Stimulated activated CD8-positive, alpha-beta memory T cell treated with anti-CD3 and anti-CD28 coated beads, Interleukin-4, amount 100 ng/mL, for 4 hours (primary cell): ENCODE measurements around the gene EIF4E2.
"Not testable (repeated sequence)": the region's sequence is repeated elsewhere in the genome, so short reads cannot be mapped to it uniquely, and the experiment has no call there.

Experiments used
- DNase-seq, 2 donors: peaks; one replicate each; pipeline ENCODE4 v3.0.0-alpha.2; 2020; ENCODE audit warnings: low read depth in 2 of 2, low spot score in 1 of 2

Gene EIF4E2

DNA sequence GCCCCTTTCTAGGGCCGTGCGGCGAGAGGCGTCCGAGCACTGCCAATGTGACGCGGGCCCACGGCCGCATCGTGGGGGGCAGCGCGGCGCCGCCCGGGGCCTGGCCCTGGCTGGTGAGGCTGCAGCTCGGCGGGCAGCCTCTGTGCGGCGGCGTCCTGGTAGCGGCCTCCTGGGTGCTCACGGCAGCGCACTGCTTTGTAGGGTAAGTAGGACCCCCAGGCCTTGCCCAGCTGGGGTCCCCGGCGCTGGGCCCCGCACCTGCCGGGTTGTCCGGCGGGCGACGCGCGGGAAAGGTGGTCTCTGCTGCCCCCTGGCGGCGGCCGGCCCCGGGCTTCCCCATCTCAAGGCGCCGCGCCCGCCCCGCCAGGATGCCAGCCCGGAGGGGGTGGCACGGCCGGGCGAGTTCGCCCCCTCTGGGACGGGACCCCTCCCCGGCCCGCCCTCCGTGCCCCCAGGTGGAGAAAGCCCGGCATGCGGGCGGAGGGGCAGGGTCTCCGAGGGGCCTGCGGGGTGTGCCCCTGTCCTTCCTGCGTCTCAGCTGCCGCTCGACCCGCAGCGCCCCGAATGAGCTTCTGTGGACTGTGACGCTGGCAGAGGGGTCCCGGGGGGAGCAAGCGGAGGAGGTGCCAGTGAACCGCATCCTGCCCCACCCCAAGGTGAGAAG is 28.4 kb upstream of the EIF4E2 start:
- peak in 1 of 2 donors; percentile 38 for DNase-seq

DNA sequence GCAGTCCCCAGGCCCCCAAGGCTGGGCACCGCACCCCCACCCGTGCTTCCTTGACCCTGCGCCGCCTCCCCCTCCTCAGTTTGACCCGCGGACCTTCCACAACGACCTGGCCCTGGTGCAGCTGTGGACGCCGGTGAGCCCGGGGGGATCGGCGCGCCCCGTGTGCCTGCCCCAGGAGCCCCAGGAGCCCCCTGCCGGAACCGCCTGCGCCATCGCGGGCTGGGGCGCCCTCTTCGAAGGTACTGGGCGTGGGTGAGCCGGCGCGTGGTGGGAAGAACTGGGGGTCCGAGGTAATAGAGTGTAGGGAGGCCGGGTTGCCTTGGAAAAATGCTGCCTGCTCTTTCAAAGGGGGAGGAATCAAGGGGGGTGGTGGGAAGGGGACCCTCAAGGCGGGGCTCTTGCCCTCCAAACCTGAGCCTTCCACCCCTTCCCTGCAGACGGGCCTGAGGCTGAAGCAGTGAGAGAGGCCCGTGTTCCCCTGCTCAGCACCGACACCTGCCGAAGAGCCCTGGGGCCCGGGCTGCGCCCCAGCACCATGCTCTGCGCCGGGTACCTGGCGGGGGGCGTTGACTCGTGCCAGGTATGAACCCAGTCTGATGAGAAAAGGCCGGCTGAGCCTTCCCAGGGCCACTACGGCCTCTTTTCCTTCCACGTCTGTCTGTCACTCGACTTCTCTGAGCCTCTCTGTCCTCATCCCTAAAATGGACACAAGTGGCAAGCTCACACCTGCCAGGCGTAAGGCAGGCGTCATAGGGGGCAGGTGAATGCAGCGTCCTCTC is 27.7 kb upstream of the EIF4E2 start:
- no peak for DNase-seq

DNA sequence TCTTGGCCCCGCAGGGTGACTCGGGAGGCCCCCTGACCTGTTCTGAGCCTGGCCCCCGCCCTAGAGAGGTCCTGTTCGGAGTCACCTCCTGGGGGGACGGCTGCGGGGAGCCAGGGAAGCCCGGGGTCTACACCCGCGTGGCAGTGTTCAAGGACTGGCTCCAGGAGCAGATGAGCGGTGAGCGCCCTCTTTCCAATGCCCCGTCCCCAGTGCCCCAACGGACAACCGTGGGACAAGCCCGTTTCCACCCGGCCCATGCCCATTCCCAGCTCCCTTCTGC is 27.1 kb upstream of the EIF4E2 start:
- DNase-seq: no peak

DNA sequence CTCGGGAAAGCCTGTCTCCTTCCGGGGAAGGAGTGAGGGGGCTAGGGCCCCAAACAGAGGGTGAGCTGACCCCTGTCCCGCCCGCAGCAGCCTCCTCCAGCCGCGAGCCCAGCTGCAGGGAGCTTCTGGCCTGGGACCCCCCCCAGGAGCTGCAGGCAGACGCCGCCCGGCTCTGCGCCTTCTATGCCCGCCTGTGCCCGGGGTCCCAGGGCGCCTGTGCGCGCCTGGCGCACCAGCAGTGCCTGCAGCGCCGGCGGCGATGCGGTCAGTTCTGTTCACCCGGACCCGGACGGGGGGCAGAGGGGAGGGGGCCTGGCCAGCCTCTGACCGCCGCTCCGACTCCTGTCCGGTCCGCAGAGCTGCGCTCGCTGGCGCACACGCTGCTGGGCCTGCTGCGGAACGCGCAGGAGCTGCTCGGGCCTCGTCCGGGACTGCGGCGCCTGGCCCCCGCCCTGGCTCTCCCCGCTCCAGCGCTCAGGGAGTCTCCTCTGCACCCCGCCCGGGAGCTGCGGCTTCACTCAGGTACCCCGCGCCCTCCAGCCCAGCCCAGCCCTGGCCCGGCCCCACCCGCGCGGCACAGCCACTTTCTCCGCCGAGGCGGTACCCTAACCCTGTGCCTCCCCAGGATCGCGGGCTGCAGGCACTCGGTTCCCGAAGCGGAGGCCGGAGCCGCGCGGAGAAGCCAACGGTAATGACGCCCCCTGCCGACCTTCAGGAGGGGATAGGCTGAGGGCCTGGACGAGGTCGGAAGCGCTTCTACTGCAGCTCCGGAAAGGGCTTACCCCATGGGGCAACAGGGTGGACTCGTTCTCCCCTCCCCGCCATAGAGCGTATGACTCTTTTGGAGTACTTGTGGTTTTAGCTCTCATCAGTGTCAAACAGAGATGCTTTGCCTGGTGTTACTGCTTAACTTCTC is 26.5 kb upstream of the EIF4E2 start:
- no peak for DNase-seq

DNA sequence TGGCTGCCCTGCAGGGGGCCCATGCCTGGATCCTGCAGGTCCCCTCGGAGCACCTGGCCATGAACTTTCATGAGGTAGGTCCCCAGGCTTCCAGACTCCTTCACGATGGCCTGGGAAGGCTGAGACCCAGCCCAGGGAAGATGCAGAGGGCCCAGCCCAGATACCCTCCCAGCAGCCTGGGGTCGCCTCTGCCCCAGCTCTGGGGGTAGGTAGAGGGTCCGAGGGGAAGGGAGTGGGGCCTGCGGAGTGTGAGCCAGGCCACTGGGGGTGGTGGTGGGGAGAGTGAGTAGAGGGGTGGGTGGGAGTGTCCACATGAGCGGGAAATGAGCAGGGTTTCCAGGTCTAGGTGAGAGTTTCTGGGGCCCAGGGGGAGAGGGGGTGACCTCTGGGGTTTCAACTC is 25.7 kb upstream of the EIF4E2 start:
- DNase-seq: no peak

DNA sequence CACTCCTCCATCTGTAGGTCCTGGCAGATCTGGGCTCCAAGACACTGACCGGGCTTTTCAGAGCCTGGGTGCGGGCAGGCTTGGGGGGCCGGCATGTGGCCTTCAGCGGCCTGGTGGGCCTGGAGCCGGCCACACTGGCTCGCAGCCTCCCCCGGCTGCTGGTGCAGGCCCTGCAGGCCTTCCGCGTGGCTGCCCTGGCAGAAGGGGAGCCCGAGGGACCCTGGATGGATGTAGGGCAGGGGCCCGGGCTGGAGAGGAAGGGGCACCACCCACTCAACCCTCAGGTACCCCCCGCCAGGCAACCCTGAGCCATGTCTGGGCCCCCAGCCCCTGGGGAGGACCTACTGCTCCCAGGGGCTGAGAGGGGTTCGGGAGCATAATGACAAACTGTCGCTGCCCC is 25.3 kb upstream of the EIF4E2 start:
- DNase-seq: no peak

DNA sequence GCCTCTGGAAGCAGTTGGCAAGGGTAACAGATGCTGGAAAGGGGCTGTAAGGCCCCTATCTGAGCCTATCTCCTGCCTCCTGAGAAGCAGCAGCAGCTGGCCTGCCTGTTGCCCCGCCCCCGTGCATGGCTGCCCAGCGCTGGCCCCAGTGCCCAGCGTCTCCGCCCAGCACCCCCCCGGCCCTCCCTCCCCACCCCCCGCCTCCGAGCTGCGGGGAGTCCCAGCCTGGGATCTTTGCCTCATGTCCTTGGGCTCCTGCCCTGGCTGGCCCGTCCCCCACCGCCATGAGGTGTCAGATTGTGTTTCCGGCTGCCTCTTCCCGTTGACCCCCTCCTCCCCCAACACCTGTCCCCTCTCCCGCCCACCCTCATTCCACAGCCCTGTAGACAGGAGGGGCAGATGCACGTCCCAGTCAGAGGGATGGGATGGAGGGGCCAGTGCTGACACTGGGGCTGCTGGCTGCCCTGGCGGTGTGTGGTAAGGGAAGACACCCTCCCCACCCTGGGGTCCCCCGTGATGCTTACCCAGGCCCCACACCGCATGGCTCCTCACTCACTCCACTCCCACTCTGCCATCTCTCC is 24.6 kb upstream of the EIF4E2 start, which contains the start of gene CHRND:
TSS of gene CHRND (plus strand) at position 370 of the 581 bp plus-strand sequence. CDS start at position 426, 56 bp downstream.
- no peak for DNase-seq

DNA sequence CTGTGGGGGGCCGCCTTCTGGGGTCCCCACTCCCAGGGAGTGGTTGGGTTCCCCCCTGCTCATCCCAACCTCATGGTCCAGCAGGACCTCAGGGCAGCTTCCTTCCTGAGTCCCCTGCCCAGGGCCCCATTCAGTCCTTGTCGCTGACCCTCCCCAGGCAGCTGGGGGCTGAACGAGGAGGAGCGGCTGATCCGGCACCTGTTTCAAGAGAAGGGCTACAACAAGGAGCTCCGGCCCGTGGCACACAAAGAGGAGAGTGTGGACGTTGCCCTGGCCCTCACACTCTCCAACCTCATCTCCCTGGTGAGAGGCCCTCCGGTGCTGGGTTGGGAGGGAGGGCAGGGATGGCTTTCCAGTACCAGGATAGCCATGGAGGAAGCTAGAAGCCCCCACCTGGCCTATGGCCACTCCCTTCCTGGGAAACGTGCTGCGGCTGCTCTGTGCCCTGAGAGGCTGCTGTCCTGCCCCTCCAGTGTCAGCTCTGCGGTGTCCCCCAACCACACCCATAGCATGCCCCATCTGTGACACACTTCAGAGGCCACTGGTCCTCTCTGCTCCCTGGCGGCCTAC is 24.0 kb upstream of the EIF4E2 start:
- no peak for DNase-seq

DNA sequence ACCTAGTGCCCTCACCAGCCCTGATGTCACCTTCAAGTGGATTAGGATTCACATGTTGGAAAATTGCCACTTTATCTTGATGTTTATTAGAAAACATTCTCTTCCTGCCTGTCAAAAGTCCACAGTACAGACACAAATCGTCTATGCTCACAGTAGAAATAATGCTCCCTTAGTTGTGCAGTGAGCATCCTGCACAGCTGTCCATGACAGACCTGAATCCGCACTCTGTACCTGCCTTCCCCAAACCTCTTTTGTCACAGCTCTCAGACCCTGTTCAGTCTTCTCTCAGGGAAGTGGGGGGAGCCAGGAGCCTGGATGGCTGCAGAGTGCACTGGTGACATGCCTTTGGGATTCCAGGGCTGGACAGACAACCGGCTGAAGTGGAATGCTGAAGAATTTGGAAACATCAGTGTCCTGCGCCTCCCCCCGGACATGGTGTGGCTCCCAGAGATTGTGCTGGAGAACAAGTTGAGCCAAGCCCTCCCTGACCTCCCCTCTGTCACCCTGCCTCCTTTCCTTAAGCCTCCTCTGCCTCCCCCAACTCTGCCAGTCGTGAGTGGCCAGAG is 22.5 kb upstream of the EIF4E2 start:
- DNase-seq: no peak

DNA sequence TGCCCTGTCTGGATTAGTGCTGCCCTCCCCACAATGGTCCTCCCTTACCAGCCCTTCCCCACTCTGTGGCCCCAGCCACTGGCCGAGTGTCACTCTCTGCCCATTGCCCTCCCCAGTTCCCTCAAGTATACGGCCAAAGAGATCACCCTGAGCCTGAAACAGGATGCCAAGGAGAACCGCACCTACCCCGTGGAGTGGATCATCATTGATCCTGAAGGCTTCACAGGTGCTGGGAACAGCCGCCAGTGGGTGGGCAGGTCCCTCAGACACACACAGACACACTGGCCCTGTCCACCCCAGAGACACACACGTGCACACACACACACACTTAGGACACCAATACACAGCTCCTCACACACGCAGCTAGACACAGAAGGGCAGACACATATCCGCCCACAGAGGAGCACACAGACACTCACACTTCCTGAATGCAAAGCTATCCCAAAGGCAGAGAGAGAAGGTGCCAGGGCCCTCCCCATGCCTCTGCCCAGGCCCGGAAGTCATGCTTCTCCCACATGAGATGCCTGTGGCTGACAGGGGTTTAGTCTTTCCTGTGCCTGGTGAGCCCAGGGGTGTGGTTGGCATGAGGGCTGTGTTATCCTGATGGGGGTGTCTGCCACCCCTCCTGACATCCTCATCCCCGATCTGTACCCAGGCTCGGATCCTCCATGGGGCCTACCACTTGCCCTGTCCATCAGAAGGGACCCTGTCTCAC is 21.6 kb upstream of the EIF4E2 start:
- DNase-seq: no peak

DNA sequence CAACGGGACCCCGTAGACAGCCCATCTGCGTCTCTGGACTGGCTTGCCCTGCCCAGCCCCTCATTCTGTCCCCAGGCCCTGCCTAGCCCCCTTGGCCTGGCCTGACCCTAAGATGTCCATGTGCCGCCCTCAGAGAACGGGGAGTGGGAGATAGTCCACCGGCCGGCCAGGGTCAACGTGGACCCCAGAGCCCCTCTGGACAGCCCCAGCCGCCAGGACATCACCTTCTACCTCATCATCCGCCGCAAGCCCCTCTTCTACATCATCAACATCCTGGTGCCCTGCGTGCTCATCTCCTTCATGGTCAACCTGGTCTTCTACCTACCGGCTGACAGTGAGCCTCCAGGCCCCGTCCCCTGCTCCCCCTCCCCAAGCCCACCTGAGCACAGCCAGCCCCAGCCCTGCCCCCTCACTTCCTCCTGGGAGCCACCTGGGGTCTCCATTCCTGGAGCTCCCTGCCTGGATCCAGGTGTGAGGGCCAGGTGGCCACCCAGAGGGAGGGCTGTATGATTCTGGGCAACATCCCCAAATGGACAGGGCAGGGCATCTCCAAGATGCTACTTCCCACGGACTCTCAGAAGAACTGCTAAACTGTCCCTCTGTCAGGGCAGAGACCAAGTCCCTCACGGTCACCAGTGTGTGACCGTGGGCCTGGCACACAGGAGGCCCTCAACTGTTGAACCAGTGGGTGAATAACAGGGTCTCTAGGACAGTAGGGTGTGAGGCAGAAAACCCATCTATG is 20.5 kb upstream of the EIF4E2 start:
- no peak for DNase-seq

DNA sequence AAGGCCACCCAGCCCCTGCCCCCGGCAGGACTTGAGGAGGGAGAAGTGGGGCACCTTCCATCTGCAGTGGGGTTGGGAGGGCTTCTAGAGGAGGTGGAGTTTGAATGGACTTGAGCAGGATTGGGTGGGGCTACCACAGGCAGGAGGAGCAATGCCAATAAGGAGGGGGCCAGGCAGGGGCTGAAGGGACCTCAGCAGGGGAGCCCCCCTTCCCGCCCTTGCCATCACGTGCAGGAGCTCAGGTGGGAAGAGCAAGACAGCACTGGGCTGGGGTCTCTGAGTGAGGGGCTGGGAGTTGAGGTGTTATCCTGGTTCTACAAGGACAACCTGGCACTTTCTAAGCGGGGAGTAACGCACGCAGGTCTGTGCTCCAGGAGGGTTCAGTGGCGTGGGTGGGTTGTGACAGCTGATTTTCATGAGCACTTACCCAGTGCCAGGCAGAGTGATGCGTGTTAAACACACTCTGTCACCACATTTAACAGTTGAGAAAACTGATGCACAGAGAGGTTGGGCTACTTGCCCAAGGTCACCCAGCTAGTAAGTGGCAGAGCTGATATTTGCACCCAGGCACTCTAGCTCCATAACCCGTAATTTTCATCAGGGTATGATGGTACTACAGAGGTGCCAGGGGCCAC is 19.7 kb upstream of the EIF4E2 start:
- DNase-seq: no peak

DNA sequence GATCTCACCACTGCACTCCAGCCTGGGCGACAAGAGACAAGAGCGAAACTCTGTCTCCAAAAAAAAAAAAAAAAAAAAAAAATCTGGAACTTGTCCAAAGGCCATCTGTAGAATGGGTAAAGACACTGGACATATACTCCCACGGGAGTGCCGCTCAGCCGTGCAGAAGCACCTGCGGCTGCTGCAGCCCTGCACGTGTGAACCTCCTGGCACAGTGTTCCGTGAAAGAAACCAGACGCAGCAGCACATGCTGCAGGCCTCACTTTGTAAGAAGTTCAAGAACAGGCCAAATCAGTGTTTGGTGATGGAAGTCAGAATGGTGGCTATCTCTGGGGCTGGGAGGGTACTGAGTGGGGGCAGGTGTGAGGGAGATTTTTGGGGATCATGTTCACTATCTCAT is 18.1 kb upstream of the EIF4E2 start:
- no peak for DNase-seq

DNA sequence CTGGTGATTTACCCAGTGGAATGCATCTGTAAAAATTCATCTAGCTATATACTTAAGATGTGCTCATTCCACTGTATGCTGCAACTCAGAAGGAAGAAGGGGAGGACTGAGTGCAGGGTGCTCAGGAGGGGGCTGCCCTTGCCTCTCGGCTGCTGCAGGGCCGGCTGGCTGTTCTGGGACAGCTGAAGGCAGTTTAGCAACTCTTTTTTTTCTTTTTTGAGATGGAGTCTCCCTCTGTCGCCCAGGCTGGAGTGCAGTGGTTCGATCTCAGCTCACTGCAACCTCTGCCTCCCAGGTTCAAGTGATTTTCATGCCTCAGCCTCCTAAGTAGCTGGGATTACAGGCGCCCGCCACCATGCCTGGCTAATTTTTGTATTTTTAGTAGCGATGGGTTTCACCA is 17.7 kb upstream of the EIF4E2 start:
- DNase-seq: not testable (repeated sequence)

DNA sequence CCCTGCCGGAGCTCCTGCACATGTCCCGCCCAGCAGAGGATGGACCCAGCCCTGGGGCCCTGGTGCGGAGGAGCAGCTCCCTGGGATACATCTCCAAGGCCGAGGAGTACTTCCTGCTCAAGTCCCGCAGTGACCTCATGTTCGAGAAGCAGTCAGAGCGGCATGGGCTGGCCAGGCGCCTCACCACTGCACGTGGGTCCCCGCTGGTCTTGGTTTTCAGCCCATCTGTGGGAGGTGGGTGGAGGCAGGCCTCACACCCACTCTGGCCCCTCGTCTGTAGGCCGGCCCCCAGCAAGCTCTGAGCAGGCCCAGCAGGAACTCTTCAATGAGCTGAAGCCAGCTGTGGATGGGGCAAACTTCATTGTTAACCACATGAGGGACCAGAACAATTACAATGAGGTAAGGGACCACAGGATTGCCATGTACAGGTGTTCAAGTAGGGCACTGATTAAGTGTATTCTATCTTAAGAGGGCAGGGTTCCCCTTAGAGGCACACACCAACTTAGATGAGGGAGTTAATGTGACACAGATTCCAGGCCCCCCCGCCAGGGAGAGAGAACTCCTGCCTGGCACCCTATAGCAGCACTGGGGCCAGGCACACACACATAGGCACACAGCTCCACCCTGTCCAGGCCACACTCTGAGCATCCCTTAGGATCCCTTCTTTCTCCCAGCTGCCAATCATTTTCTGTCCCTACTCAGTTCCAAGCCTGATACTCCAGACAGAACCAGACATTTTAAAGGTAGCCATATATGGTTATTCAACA is 16.4 kb upstream of the EIF4E2 start:
- DNase-seq: no peak

DNA sequence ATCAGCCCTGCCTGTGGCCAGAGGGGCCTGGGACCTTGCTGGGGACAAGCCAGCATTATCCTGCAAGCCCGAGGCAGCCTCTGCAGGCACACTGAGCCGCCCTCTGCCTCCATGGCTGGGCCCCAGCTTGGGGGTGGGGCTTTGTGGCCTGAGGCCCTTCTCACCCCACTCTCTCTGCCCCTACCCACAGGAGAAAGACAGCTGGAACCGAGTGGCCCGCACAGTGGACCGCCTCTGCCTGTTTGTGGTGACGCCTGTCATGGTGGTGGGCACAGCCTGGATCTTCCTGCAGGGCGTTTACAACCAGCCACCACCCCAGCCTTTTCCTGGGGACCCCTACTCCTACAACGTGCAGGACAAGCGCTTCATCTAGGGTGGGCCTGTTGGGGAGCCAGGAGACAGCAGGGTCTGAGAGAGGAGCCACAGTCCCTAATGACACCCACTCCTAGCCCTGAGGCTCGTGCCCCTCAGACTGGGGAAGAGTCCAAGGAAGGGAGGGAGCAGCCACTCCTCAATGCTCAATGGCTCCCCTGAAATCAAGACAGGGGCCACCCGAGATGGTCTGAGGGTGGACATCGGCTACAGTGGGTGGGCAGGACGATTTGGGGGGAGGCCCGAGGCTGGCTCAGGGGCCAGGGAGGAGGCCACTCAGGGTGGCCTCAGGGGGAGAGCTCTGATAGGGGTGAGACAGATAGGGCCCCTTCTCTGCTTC is 15.4 kb upstream of the EIF4E2 start:
- DNase-seq: no peak

DNA sequence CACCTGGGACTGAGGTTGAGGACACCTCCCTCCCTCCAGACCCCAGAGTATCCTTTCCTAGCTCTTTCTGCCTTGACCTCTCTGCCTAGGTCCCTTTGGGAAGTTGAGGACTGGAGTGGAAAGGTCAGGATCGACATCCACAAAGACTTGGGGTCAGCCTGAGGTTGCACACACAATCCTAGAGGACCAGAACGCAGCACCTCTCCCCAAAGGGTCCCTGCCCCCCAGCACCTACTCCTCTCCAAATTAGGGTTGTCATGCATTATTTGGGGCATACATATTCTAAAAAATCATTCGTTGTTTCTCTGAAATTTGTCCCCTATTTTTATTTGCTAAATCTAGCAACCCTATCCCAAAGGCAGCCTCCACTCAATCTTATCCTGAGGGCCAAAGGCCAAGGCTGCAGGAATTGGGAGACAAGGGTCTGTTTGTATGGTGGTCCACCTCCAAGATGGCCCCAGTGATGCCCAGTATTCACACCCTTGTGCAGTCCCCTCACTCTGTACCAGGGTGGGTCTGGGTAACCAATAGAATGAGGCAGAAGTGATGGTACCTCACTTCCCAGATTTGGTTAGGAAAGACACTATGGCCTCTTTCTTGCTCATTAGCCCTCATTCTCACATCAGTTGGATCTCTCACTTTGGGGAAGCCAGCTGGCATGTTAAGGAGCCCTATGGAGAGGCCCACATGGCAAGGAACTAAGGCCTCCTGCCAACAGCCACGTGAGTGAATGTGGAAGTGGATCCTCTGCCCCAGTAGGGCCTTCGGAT is 14.5 kb upstream of the EIF4E2 start:
- DNase-seq: no peak
